Activated B cell treated with CpG ODN at 0.5 μM for 24 hours (primary cell): ENCODE data around the gene AMIGO3. TPM values are rescaled to one million over a fixed set of nuclear protein-coding genes. Genes with fewer than 3 reads are reported as not detected.
"Not testable (repeated sequence)": the region's sequence is repeated elsewhere in the genome, so short reads cannot be mapped to it uniquely, and the experiment has no call there.

Experiments
- ATAC-seq: fragments of 200-7000 bp; cut with Tn5 transposase; one replicate; pipeline ENCODE4 v1.10.0; 2021; ENCODE audit warnings: low read depth, mild to moderate bottlenecking, moderate library complexity
- CTCF ChIA-PET: fragments of 350-600 bp; sonication (Branson Sonifier 250); formaldehyde crosslinking; loops from one replicate; lab custom pipeline; 2021; ENCODE audit warnings: antibody characterized with exemption; lab: Charles Lee
- POLR2A ChIA-PET: fragments of 350-600 bp; sonication (Branson Sonifier 250); formaldehyde crosslinking; loops from one replicate; lab custom pipeline; 2021; ENCODE audit warnings: antibody characterized with exemption; lab: Charles Lee
- DNase-seq: peaks from one replicate; pipeline ENCODE4 v3.0.0; 2022
- H3K27ac Mint-ChIP-seq: one replicate; pipeline ENCODE4 v1.8.0; 2020; ENCODE audit warnings: mixed read lengths
- H3K27me3 Mint-ChIP-seq: one replicate; pipeline ENCODE4 v1.8.0; 2021; ENCODE audit warnings: mixed read lengths
- H3K36me3 Mint-ChIP-seq: one replicate; pipeline ENCODE4 v1.8.0; 2021; ENCODE audit warnings: low read depth, mixed read lengths
- H3K4me1 Mint-ChIP-seq: one replicate; pipeline ENCODE4 v1.8.0; 2021; ENCODE audit warnings: mixed read lengths
- H3K4me3 Mint-ChIP-seq: one replicate; pipeline ENCODE4 v1.8.0; 2020; ENCODE audit warnings: mild to moderate bottlenecking, mixed read lengths
- H3K9me3 Mint-ChIP-seq: one replicate; pipeline ENCODE4 v1.8.0; 2020; ENCODE audit warnings: mixed read lengths
- CTCF ChIP-seq: fragments of 200-600 bp; IDR thresholded peaks from one replicate; pipeline ENCODE4 v1.8.0; 2022; ENCODE audit warnings: antibody characterized with exemption, mild to moderate bottlenecking
- intact Hi-C: fragments of 100-400 bp; cut with micrococcal nuclease; formaldehyde crosslinking; loops from one replicate; pipeline ENCODE4 v1.15.1; 2024
- total RNA-seq: library from RNA; stranded (reverse); gene quantifications from 2 replicates; pipeline ENCODE4 v1.2.3, GENCODE V29; 2022

Gene AMIGO3
- total RNA-seq, 1 donor from 2014 or later, result not detected

- peak within 1 kb of the TSS; percentile 92 for H3K27ac Mint-ChIP-seq
- intact Hi-C loops, result loop anchor here (1.0 to 5.0 kb wide), 3 partner anchors 15 to 1132 kb away; partner anchors contain the start of genes APEH and PFKFB4
Measured at GRCh38 chr3:49689046-49689907, 30.2 kb downstream of the AMIGO3 start, which contains the start of the genes MST1 and RNF123. TSS of gene MST1 (minus strand) at chr3:49689474. CDS start at chr3:49688691, 783 bp downstream. TSS of gene RNF123 (plus strand) at chr3:49689557. CDS start at chr3:49691166, 1,609 bp downstream.

GRCh38 chr3:49688338-49689045, 31.0 kb downstream of the AMIGO3 start:
- POLR2A ChIA-PET, result interaction anchor here (1.0 to 1.3 kb wide), 2 partner anchors 12 to 15 kb away, joined by 3 to 4 read pairs; no protein-coding TSS in a partner anchor
- CTCF ChIA-PET, DNase-seq, H3K9me3 Mint-ChIP-seq, ATAC-seq, H3K27me3 Mint-ChIP-seq: not testable (repeated sequence)
- Mint-ChIP-seq H3K4me3 (peak overlapping the region; percentile 97), H3K27ac (peak overlapping the region; percentile 92), H3K36me3 (peaks cover 18% of the 10 kb centered on the region), H3K4me1 (peaks cover 38% of the 10 kb centered on the region)
- intact Hi-C loops, result loop anchor here (1.0 to 5.0 kb wide), 3 partner anchors 14 to 1131 kb away; partner anchors contain the start of genes APEH and PFKFB4

More at GRCh38 chr3:49689046-49689907, 30.2 kb downstream of the AMIGO3 start, which contains the start of the genes MST1 and RNF123:
- DNase-seq (peak; percentile 95), ATAC-seq (peak; percentile 83)
- Mint-ChIP-seq H3K9me3 (no peaks in the 10 kb centered on the region), H3K27me3 (peaks cover 3% of the 10 kb centered on the region), H3K4me3 (peak within 1 kb of the TSS; percentile 97), H3K36me3 (peaks cover 14% of the 10 kb centered on the region), H3K4me1 (peaks cover 38% of the 10 kb centered on the region)
- ChIA-PET CTCF (no interaction called here), POLR2A (interaction anchor here (1.0 to 1.3 kb wide), 2 partner anchors 13 to 16 kb away, joined by 3 to 4 read pairs; no protein-coding TSS in a partner anchor)
- TF ChIP-seq CTCF, result no peak

- ATAC-seq, DNase-seq, POLR2A ChIA-PET, H3K27me3 Mint-ChIP-seq, H3K9me3 Mint-ChIP-seq, CTCF ChIA-PET, H3K27ac Mint-ChIP-seq: not testable (repeated sequence)
- H3K4me1 Mint-ChIP-seq, result peaks cover 37% of the 10 kb centered on the region
- peak overlapping the region; percentile 76 for H3K4me3 Mint-ChIP-seq
- H3K36me3 Mint-ChIP-seq, result peaks cover 28% of the 10 kb centered on the region
- intact Hi-C loops, result loop anchor here (5.0 kb wide), 1 partner anchor 1130 kb away; the partner anchor contains the start of gene PFKFB4
Measured at GRCh38 chr3:49687424-49687795, 32.1 kb downstream of the AMIGO3 start.

GRCh38 chr3:49686769-49687423, 32.6 kb downstream of the AMIGO3 start:
- H3K27ac Mint-ChIP-seq, CTCF ChIA-PET, POLR2A ChIA-PET, H3K9me3 Mint-ChIP-seq, H3K27me3 Mint-ChIP-seq: not testable (repeated sequence)
- ATAC-seq (peak; percentile 43), DNase-seq (peak; percentile 30)
- Mint-ChIP-seq H3K4me3 (peak overlapping the region; percentile 76), H3K4me1 (peaks cover 37% of the 10 kb centered on the region), H3K36me3 (peaks cover 33% of the 10 kb centered on the region)
- intact Hi-C loops, result loop anchor here (5.0 kb wide), 1 partner anchor 1130 kb away; the partner anchor contains the start of gene PFKFB4

GRCh38 chr3:49686346-49686745, 33.1 kb downstream of the AMIGO3 start:
- peaks cover 39% of the 10 kb centered on the region for H3K36me3 Mint-ChIP-seq
- H3K4me1 Mint-ChIP-seq, result peaks cover 37% of the 10 kb centered on the region
- ATAC-seq (peak; percentile 28), DNase-seq (peak; percentile 46)
- POLR2A ChIA-PET, H3K9me3 Mint-ChIP-seq, CTCF ChIA-PET, H3K27me3 Mint-ChIP-seq, H3K27ac Mint-ChIP-seq: not testable (repeated sequence)
- peak overlapping the region; percentile 76 for H3K4me3 Mint-ChIP-seq
- intact Hi-C loops, result loop anchor here (5.0 kb wide), 1 partner anchor 1129 kb away; the partner anchor contains the start of gene PFKFB4

GRCh38 chr3:49685846-49686245, 33.6 kb downstream of the AMIGO3 start:
- peaks cover 42% of the 10 kb centered on the region for H3K36me3 Mint-ChIP-seq
- H3K27me3 Mint-ChIP-seq, POLR2A ChIA-PET, CTCF ChIA-PET, H3K27ac Mint-ChIP-seq, DNase-seq, ATAC-seq, H3K9me3 Mint-ChIP-seq: not testable (repeated sequence)
- H3K4me1 Mint-ChIP-seq, result peaks cover 34% of the 10 kb centered on the region
- H3K4me3 Mint-ChIP-seq, result peak overlapping the region; percentile 76
- intact Hi-C loops, result loop anchor here (5.0 kb wide), 1 partner anchor 1129 kb away; the partner anchor contains the start of gene PFKFB4

GRCh38 chr3:49685103-49685502, 34.4 kb downstream of the AMIGO3 start:
- not testable (repeated sequence) for H3K27ac Mint-ChIP-seq, H3K4me3 Mint-ChIP-seq
- peaks cover 27% of the 10 kb centered on the region for H3K4me1 Mint-ChIP-seq

GRCh38 chr3:49684453-49684852, 35.0 kb downstream of the AMIGO3 start:
- H3K9me3 Mint-ChIP-seq, DNase-seq, ATAC-seq, POLR2A ChIA-PET, H3K27ac Mint-ChIP-seq, CTCF ChIA-PET, H3K27me3 Mint-ChIP-seq, H3K4me3 Mint-ChIP-seq, intact Hi-C loops: not testable (repeated sequence)
- H3K36me3 Mint-ChIP-seq, result peaks cover 54% of the 10 kb centered on the region
- peaks cover 20% of the 10 kb centered on the region for H3K4me1 Mint-ChIP-seq

More at GRCh38 chr3:49685103-49685502, 34.4 kb downstream of the AMIGO3 start:
- DNase-seq, ATAC-seq, H3K9me3 Mint-ChIP-seq, CTCF ChIA-PET, H3K27me3 Mint-ChIP-seq, POLR2A ChIA-PET: not testable (repeated sequence)
- peaks cover 50% of the 10 kb centered on the region for H3K36me3 Mint-ChIP-seq
- intact Hi-C loops, result loop anchor here (5.0 kb wide), 1 partner anchor 1128 kb away; the partner anchor contains the start of gene PFKFB4
